OCI-LY7 (cell line): Measurements from ENCODE around the gene SECTM1. TPM values are rescaled to one million over a fixed set of nuclear protein-coding genes. Genes with fewer than 3 reads are reported as not detected.
"Not testable (repeated sequence)": the region's sequence is repeated elsewhere in the genome, so short reads cannot be mapped to it uniquely, and the experiment has no call there.

ENCODE experiments used
- BruUV-seq: library from RNA; stranded (reverse); fragments of 400-500 nt; replicated peaks from 2 replicates; lab custom pipeline; 2021; lab: Mats Ljungman, UMichigan
- CTCF ChIA-PET: fragments of 300-600 bp; sonication (Branson Sonifier 250); formaldehyde crosslinking; loops from one replicate; lab custom pipeline; 2022; ENCODE audit warnings: antibody characterized with exemption; ENCODE audit not compliant: unreplicated experiment; lab: Charles Lee
- POLR2A ChIA-PET: fragments of 300-600 bp; sonication (Branson Sonifier 250); formaldehyde crosslinking; loops from one replicate; lab custom pipeline; 2022; ENCODE audit warnings: antibody characterized with exemption; lab: Charles Lee
- DNase-seq: peaks from one replicate; pipeline ENCODE4 v3.0.0-alpha.2; 2015; ENCODE audit warnings: low spot score
- H2AFZ ChIP-seq: fragments of 200-600 bp; sonication (generic), shearing (Covaris generic); 2 replicates; pipeline ENCODE4 v1.6.1; 2014; ENCODE audit warnings: mild to moderate bottlenecking, antibody characterized with exemption, low read length, moderate library complexity
- H3K27ac ChIP-seq: fragments of 200-600 bp; sonication (generic); 2 replicates; pipeline ENCODE4 v1.5.1; 2014; ENCODE audit warnings: mixed run types, low read depth, mild to moderate bottlenecking, moderate library complexity, low read length, inconsistent platforms; ENCODE audit not compliant: poor library complexity, severe bottlenecking
- H3K36me3 ChIP-seq: fragments of 200-600 bp; sonication (generic); 2 replicates; pipeline ENCODE4 v1.6.1; 2014; ENCODE audit warnings: mild to moderate bottlenecking, antibody characterized with exemption, low read length, moderate library complexity, mixed read lengths; ENCODE audit not compliant: insufficient read depth
- H3K4me1 ChIP-seq: fragments of 200-600 bp; sonication (generic); 2 replicates; pipeline ENCODE4 v1.5.1; 2014; ENCODE audit warnings: mild to moderate bottlenecking, low read length; ENCODE audit not compliant: insufficient read depth, poor library complexity, severe bottlenecking
- H3K4me2 ChIP-seq: fragments of 200-600 bp; sonication (generic); 2 replicates; pipeline ENCODE4 v1.6.1; 2014; ENCODE audit warnings: mild to moderate bottlenecking, low read length
- H3K4me3 ChIP-seq: fragments of 200-600 bp; sonication (generic); 2 replicates; pipeline ENCODE4 v1.5.1; 2014; ENCODE audit warnings: mild to moderate bottlenecking, low read depth, low read length; ENCODE audit not compliant: poor library complexity, severe bottlenecking
- H3K79me2 ChIP-seq: fragments of 200-600 bp; sonication (generic); 2 replicates; pipeline ENCODE4 v1.6.1; 2016; ENCODE audit warnings: low read depth, mild to moderate bottlenecking, low read length, moderate library complexity, mixed read lengths; ENCODE audit not compliant: insufficient read depth
- H3K9me2 ChIP-seq: fragments of 200-600 bp; sonication (generic); 2 replicates; pipeline ENCODE4 v1.6.1; 2016; ENCODE audit warnings: mild to moderate bottlenecking, low read length, mixed read lengths; ENCODE audit not compliant: insufficient read depth
- H3K9me3 ChIP-seq: fragments of 200-600 bp; sonication (generic); 2 replicates; pipeline ENCODE4 v1.6.1; 2014; ENCODE audit warnings: mild to moderate bottlenecking, mixed run types, low read length, mixed read lengths
- H4K20me1 ChIP-seq: fragments of 200-600 bp; sonication (generic); 2 replicates; pipeline ENCODE4 v1.6.1; 2014; ENCODE audit warnings: mild to moderate bottlenecking, antibody characterized with exemption, low read length, moderate library complexity, mixed read lengths; ENCODE audit not compliant: insufficient read depth
- EZH2phosphoT487 ChIP-seq: fragments of 200-600 bp; sonication (generic); IDR thresholded peaks from 2 replicates; pipeline ENCODE4 v1.6.1; 2018; ENCODE audit warnings: low read depth, borderline replicate concordance, mild to moderate bottlenecking, mixed run types, antibody characterized with exemption, low read length, moderate library complexity, mixed read lengths
- intact Hi-C: fragments of 100-400 bp; cut with micrococcal nuclease; formaldehyde crosslinking; loops from one replicate; pipeline ENCODE4 v1.10.0; 2022; ENCODE audit not compliant: unreplicated experiment
- total RNA-seq, 2 experiments: library from RNA; depleted of rRNA in 1 of 2; stranded (reverse); fragments of >200 nt in 1 of 2; shearing (Covaris generic) in 1 of 2; gene quantifications; 2 replicates each; pipeline ENCODE4 v1.2.3, GENCODE V29; 2014 to 2022
- TF ChIP-seq, protein P1 (sequence below): fragments of 200-600 bp; sonication (generic); conservative IDR thresholded peaks from 2 replicates; pipeline ENCODE4 v1.5.1; 2014; ENCODE audit warnings: mild to moderate bottlenecking, antibody characterized with exemption, low read length, moderate library complexity, mixed read lengths

Gene SECTM1
- total RNA-seq, 2 experiments from 2014 or later: not detected

DNA sequence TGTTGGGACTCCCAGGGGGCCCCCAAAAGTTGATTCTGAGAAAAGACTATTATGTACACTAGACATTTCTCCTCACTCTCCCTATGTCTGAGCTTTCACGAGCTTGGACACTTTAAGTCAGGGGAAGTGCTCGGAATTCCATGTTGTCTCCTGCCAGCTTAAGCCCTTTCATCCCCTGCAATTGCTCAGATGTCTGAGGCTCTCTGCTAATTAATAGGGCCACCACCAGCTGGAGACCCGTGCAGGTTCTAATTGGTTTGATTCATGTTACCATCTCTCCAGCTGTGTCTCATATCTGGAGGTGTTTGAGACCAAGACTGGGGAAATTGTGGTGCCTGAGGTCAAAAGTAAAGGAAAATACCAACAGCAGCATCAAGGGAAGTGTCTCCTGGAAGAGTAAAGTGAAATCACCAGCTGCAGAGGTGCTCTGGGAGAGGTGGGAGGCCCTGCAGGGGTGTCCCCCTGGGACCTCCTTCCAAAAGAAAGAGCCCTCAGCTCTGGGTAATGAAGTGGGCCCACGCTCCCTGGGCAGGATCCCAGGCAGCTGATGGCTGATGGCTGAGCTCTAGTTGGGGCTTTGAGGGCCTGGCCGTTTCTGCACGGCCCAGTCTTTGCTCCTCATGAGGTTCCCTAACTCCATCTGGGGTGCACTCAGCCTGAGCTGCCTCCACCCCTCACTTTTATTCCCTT lies 32.2 kb upstream of the SECTM1 start:
- Histone ChIP-seq H2AFZ (peak overlapping the region; percentile 44), H3K36me3 (no peaks in the 10 kb centered on the region), H3K27ac (peak overlapping the region; percentile 19), H3K4me2 (peak overlapping the region; percentile 24; the same call in 1 of the 2 replicates), H3K9me2 (no peaks in the 10 kb centered on the region), H3K4me3 (no peak overlapping the region), H3K9me3 (no peaks in the 10 kb centered on the region), H3K79me2 (no peaks in the 10 kb centered on the region), H4K20me1 (no peaks in the 10 kb centered on the region), H3K4me1 (peaks cover 59% of the 10 kb centered on the region)
- intact Hi-C loops: no loop called here
- BruUV-seq: no TSS peak
- ChIA-PET CTCF (interaction anchor here (1.0 to 1.3 kb wide), 2 partner anchors 9 to 15 kb away, joined by 3 to 6 read pairs; no protein-coding TSS in a partner anchor), POLR2A (interaction anchor here (0.7 to 1.9 kb wide), 6 partner anchors 10 to 171 kb away, joined by 3 to 8 read pairs (median 4); partner anchors contain the start of gene OGFOD3)
- no peak for DNase-seq
- TF ChIP-seq EZH2phosphoT487: no peak
- TF ChIP-seq, protein P1, sequence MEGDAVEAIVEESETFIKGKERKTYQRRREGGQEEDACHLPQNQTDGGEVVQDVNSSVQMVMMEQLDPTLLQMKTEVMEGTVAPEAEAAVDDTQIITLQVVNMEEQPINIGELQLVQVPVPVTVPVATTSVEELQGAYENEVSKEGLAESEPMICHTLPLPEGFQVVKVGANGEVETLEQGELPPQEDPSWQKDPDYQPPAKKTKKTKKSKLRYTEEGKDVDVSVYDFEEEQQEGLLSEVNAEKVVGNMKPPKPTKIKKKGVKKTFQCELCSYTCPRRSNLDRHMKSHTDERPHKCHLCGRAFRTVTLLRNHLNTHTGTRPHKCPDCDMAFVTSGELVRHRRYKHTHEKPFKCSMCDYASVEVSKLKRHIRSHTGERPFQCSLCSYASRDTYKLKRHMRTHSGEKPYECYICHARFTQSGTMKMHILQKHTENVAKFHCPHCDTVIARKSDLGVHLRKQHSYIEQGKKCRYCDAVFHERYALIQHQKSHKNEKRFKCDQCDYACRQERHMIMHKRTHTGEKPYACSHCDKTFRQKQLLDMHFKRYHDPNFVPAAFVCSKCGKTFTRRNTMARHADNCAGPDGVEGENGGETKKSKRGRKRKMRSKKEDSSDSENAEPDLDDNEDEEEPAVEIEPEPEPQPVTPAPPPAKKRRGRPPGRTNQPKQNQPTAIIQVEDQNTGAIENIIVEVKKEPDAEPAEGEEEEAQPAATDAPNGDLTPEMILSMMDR: no peak

- Histone ChIP-seq H3K4me2 (no peak overlapping the region), H3K4me3 (no peak overlapping the region), H3K36me3 (no peaks in the 10 kb centered on the region), H3K9me2 (no peaks in the 10 kb centered on the region), H3K9me3 (no peaks in the 10 kb centered on the region), H3K79me2 (no peaks in the 10 kb centered on the region), H2AFZ (no peak overlapping the region), H3K27ac (no peak overlapping the region), H3K4me1 (peaks cover 53% of the 10 kb centered on the region), H4K20me1 (no peaks in the 10 kb centered on the region)
- ChIA-PET POLR2A (interaction anchor here (0.6 to 1.5 kb wide), 3 partner anchors 8 to 18 kb away, joined by 4 to 9 read pairs (median 4); no protein-coding TSS in a partner anchor), CTCF (no interaction called here)
- TF ChIP-seq EZH2phosphoT487: no peak
- TF ChIP-seq, protein P1: no peak
- no peak for DNase-seq
- intact Hi-C loops: no loop called here
- no TSS peak for BruUV-seq
Observed at GRCh38 chr17:82361885-82362633, 28.5 kb upstream of the SECTM1 start.

GRCh38 chr17:82359451-82360074 lies 26.0 kb upstream of the SECTM1 start:
- CTCF ChIA-PET: interaction anchor here (1.3 kb wide), 1 partner anchor 11 kb away, joined by 3 read pairs; no protein-coding TSS in a partner anchor
- not testable (repeated sequence) for H2AFZ ChIP-seq
- intact Hi-C loops: loop anchor here (2.0 kb wide), 1 partner anchor 89 kb away; no protein-coding TSS in a partner anchor

More at GRCh38 chr17:82359451-82360074, 26.0 kb upstream of the SECTM1 start:
- not testable (repeated sequence) for BruUV-seq, H3K79me2 ChIP-seq, H4K20me1 ChIP-seq, H3K9me3 ChIP-seq, H3K36me3 ChIP-seq, H3K9me2 ChIP-seq, DNase-seq, H3K4me2 ChIP-seq, H3K4me3 ChIP-seq
- H3K27ac ChIP-seq: peak overlapping the region; percentile 59
- H3K4me1 ChIP-seq: peaks cover 46% of the 10 kb centered on the region
- POLR2A ChIA-PET: interaction anchor here (0.6 to 3.0 kb wide), 4 partner anchors 9 to 64 kb away, joined by 4 to 15 read pairs (median 7); no protein-coding TSS in a partner anchor
